Upper lobe of left lung (tissue), 4 donors: ENCODE measurements around the gene RPL39.

Experiments used
- POLR2A ChIP-seq, 4 donors: fragments of 450-650 bp; IDR thresholded peaks; one replicate each; pipeline ENCODE4 v1.5.1; 2016 to 2017; ENCODE audit warnings: antibody characterized with exemption in 4 of 4, mild to moderate bottlenecking in 2 of 4
- POLR2AphosphoS5 ChIP-seq, 2 donors: sonication (generic); formaldehyde crosslinking; IDR thresholded peaks; one replicate each; pipeline ENCODE4 v1.5.1; 2017; ENCODE audit warnings: antibody characterized with exemption in 2 of 2
- TF ChIP-seq, protein P1 (sequence below), 6 experiments: fragments of 450-650 bp in 4 of 6; fragments of 200-600 bp in 2 of 6; sonication (generic) in 2 of 6; IDR thresholded peaks; one replicate each; pipeline ENCODE4 v1.5.1; 2016 to 2019; ENCODE audit warnings: antibody characterized with exemption in 6 of 6

DNA sequence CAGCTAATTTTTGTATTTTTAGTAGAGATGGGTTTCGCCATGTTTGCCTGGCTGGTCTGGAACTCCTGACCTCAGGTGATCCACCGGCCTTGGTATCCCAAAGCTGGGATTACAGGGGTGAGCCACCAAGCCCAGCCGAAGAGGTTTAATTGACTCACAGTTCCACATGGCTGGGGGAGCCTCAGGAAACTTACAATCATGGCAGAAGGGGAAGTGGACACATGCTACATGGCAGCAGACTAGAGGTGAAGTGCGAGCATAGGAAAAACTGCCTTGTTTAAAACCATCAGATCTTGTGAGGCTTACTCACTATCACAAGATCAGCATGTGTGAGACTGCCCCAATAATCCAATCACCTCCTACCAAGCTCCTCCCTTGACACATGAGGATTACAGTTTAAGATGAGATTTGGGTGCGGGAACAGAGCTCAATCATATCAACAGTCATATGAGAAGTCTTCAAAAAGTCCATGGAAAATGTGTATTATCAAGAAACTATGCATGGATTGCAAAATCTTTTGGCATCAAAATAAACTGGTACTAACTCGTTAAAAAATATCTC is 25.8 kb upstream of the RPL39 start:
- TF ChIP-seq, protein P1, sequence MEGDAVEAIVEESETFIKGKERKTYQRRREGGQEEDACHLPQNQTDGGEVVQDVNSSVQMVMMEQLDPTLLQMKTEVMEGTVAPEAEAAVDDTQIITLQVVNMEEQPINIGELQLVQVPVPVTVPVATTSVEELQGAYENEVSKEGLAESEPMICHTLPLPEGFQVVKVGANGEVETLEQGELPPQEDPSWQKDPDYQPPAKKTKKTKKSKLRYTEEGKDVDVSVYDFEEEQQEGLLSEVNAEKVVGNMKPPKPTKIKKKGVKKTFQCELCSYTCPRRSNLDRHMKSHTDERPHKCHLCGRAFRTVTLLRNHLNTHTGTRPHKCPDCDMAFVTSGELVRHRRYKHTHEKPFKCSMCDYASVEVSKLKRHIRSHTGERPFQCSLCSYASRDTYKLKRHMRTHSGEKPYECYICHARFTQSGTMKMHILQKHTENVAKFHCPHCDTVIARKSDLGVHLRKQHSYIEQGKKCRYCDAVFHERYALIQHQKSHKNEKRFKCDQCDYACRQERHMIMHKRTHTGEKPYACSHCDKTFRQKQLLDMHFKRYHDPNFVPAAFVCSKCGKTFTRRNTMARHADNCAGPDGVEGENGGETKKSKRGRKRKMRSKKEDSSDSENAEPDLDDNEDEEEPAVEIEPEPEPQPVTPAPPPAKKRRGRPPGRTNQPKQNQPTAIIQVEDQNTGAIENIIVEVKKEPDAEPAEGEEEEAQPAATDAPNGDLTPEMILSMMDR (IDR thresholded peaks at IDR 0.05): no peak
- TF ChIP-seq POLR2AphosphoS5 (IDR thresholded peaks at IDR 0.05) (no peak), POLR2A (IDR thresholded peaks at IDR 0.05) (no peak)
